Body of pancreas (tissue), 4 donors: ENCODE results near the gene ZNF536.

Source experiments
- CTCF ChIP-seq, 7 experiments: fragments of 450-650 bp in 4 of 7; fragments of 200-600 bp in 3 of 7; sonication (generic) in 3 of 7; IDR thresholded peaks; one replicate each; pipeline ENCODE4 v1.5.1; 2016 to 2019; ENCODE audit warnings: antibody characterized with exemption in 7 of 7
- POLR2A ChIP-seq, 3 donors: fragments of 450-650 bp; IDR thresholded peaks; one replicate each; pipeline ENCODE4 v1.6.1; 2016; ENCODE audit warnings: antibody characterized with exemption in 3 of 3, mild to moderate bottlenecking in 2 of 3

DNA sequence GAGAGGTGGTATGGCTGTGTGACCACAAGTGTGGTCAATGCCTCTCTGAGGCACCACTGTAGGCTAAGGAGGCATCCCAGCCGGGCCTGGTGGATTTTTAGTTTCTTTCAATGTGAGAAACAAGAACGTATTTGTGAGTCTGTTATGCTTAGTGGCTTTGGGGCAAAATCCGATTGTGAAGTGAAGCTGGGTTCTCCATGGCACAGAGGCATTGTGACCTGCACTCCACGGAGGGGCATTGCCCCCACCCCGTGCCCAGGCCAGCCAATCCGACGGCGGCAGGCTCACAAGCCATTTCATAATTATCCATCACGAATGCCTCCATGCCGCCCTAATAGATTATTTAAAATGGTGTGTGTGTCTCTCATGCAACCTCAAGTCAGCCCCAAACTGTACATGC is 151.6 kb downstream of the ZNF536 start:
- TF ChIP-seq CTCF (IDR thresholded peaks at IDR 0.05) (no peak), POLR2A (IDR thresholded peaks at IDR 0.05) (no peak)
